ENCODE measurements around the gene IQSEC3. TPM values are rescaled to one million over a fixed set of nuclear protein-coding genes. Genes with fewer than 3 reads are reported as not detected.

The IQSEC3 gene
- total RNA-seq, 1 donor from 2014 or later = 4.6 TPM

DNA sequence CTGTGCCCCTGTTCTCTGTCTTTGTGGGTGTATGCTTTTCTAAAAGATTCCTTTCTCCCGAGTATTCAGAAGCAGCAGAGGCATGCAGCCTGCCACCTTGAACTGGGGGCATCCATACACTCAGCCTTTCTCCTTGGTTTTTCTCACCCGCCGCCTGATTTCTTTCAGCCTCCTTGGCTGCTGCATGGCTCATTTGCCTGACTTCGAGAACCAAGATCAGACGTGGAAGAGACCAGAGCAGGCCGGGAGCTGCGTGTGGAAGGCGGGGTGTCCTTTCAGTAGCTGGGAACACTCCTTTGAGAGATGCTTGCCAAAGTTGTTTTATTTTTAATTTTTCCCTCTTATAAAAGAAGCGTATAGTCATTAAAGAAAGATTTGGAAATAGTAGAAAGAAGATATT is 94.3 kb downstream of the IQSEC3 start:
- Histone ChIP-seq H3K9me3 (no peaks in the 10 kb centered on the region), H3K4me3 (no peak overlapping the region)
- intact Hi-C loops (cut with DNase I) = no loop called here

DNA sequence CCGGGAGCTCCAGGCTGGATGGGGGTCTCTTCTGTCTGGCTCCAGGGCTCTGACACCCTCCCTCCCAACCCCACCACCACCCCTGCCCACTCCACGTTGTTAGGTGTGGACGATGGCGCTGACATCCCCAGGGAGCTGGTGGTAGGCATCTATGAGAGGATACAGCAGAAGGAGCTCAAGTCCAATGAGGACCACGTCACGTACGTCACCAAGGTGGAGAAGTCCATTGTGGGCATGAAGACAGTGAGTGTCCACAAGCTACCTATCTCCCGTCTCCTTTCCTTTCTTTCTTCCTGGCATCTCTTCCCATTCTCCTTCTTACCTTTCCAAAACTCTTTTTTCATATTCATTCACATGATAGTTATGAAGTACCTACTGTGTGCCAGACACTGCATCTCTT is 95.3 kb downstream of the IQSEC3 start:
- Histone ChIP-seq H3K36me3 (no peaks in the 10 kb centered on the region), H3K27me3 (no peaks in the 10 kb centered on the region), H3K27ac (no peak overlapping the region), H3K9me3 (no peaks in the 10 kb centered on the region), H3K4me3 (no peak overlapping the region), H3K4me1 (no peaks in the 10 kb centered on the region)
- no peak for TF ChIP-seq CTCF (IDR thresholded peaks at IDR 0.05)
- DNase-seq (no peak), ATAC-seq (no peak)
- intact Hi-C loops (cut with DNase I) = no loop called here

More for the DNA sequence above, 94.3 kb downstream of the IQSEC3 start:
- no peak overlapping the region for H3K27ac ChIP-seq
- H3K36me3 ChIP-seq = no peaks in the 10 kb centered on the region
- no peaks in the 10 kb centered on the region for H3K4me1 ChIP-seq
- TF ChIP-seq CTCF (IDR thresholded peaks at IDR 0.05) = no peak
- ATAC-seq = no peak
- DNase-seq = no peak
- H3K27me3 ChIP-seq = no peaks in the 10 kb centered on the region

- Histone ChIP-seq H3K36me3 (no peaks in the 10 kb centered on the region), H3K27me3 (no peaks in the 10 kb centered on the region), H3K27ac (no peak overlapping the region), H3K4me3 (no peak overlapping the region), H3K9me3 (no peaks in the 10 kb centered on the region), H3K4me1 (no peaks in the 10 kb centered on the region)
- ATAC-seq (no peak), DNase-seq (no peak)
- TF ChIP-seq CTCF (IDR thresholded peaks at IDR 0.05) = no peak
- intact Hi-C loops (cut with DNase I) = no loop called here
These were observed 96.1 kb downstream of the IQSEC3 start for GRCh38 chr12:162467-163307.

DNA sequence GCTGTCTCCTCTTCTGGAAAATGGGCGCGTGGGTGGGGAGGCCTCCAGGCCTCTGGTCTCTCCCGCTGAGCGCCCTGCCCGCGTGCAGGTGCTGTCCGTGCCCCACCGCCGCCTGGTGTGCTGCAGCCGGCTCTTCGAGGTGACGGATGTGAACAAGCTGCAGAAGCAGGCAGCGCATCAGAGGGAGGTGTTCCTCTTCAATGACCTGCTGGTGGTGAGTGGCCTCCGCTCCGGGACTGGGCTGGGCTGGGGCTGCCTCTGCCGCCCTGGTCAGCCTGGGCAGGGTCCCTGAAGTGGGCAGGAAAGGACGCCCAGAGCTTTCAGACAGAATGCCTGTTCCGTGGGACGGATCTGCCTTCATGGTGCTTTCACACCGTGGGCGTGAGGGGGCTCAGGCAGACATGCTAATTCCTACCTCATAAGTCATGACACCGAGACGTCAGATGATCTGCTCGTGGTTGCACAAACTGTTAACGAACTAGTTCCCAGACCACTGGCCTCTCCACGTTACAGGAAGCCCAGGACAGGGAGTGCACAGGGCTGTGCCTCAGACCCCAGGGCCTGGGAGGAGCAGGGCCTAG is 96.9 kb downstream of the IQSEC3 start:
- TF ChIP-seq CTCF (IDR thresholded peaks at IDR 0.05) = no peak
- Histone ChIP-seq H3K4me1 (no peaks in the 10 kb centered on the region), H3K4me3 (no peak overlapping the region), H3K36me3 (no peaks in the 10 kb centered on the region), H3K27ac (no peak overlapping the region), H3K27me3 (no peaks in the 10 kb centered on the region), H3K9me3 (no peaks in the 10 kb centered on the region)
- DNase-seq (no peak), ATAC-seq (peak; percentile 2)
- intact Hi-C loops (cut with DNase I) = no loop called here

GRCh38 chr12:164207-164606 is 97.6 kb downstream of the IQSEC3 start:
- no peak for DNase-seq
- peak; percentile 75 for ATAC-seq
- no peak overlapping the region for H3K27ac ChIP-seq
- no peaks in the 10 kb centered on the region for H3K27me3 ChIP-seq
- intact Hi-C loops (cut with DNase I) = no loop called here
- no peaks in the 10 kb centered on the region for H3K9me3 ChIP-seq
- H3K36me3 ChIP-seq = no peaks in the 10 kb centered on the region
- no peak overlapping the region for H3K4me3 ChIP-seq
- no peaks in the 10 kb centered on the region for H3K4me1 ChIP-seq
- no peak for TF ChIP-seq CTCF (IDR thresholded peaks at IDR 0.05)

Measured in upper lobe of right lung (tissue), 1 donor.